Tibial nerve (tissue), 4 donors: ENCODE results near the gene ABCA5. TPM values are rescaled to one million over a fixed set of nuclear protein-coding genes. Genes with fewer than 3 reads are reported as not detected.
"Not testable (repeated sequence)": the region's sequence is repeated elsewhere in the genome, so short reads cannot be mapped to it uniquely, and the experiment has no call there.

Experiments
- DNase-seq, 2 donors: peaks; one replicate each; pipeline ENCODE4 v3.0.0-alpha.2; 2019; ENCODE audit warnings: low spot score in 2 of 2
- H3K27ac ChIP-seq, 4 donors: fragments of 200-600 bp; sonication (generic) in 3 of 4; one replicate each; pipeline ENCODE4 v1.5.1; 2017 to 2019; ENCODE audit warnings: mild to moderate bottlenecking in 1 of 4
- H3K27me3 ChIP-seq, 2 donors: fragments of 200-600 bp; sonication (generic) in 1 of 2; one replicate each; pipeline versions ENCODE4 v1.5.1 to v1.6.0; 2017 to 2019
- H3K36me3 ChIP-seq, 3 donors: fragments of 200-600 bp; sonication (generic); one replicate each; pipeline ENCODE4 v1.5.1; 2018 to 2019
- H3K4me1 ChIP-seq, 4 donors: fragments of 200-600 bp; sonication (generic) in 3 of 4; one replicate each; pipeline ENCODE4 v1.5.1; 2017 to 2019
- H3K4me3 ChIP-seq, 4 donors: fragments of 200-600 bp; sonication (generic) in 3 of 4; one replicate each; pipeline ENCODE4 v1.5.1; 2017 to 2019; ENCODE audit warnings: mild to moderate bottlenecking in 1 of 4, moderate library complexity in 1 of 4
- H3K9me3 ChIP-seq, 4 donors: fragments of 200-600 bp; sonication (generic) in 3 of 4; one replicate each; pipeline ENCODE4 v1.5.1; 2017 to 2019
- EP300 ChIP-seq, 2 donors: sonication (generic); formaldehyde crosslinking; IDR thresholded peaks; one replicate each; pipeline ENCODE4 v1.6.1; 2017; ENCODE audit warnings: antibody characterized with exemption in 2 of 2, mild to moderate bottlenecking in 1 of 2
- POLR2A ChIP-seq, 2 donors: fragments of 450-650 bp; IDR thresholded peaks; one replicate each; pipeline ENCODE4 v1.6.1; 2017; ENCODE audit warnings: antibody characterized with exemption in 2 of 2, mild to moderate bottlenecking in 2 of 2, moderate library complexity in 2 of 2
- WGBS, 2 donors: methylation state at CpG; one replicate each; pipeline ENCODE4 v1.1.5; 2018; 5-methylcytosine and 5-hydroxymethylcytosine counted together
- total RNA-seq, 4 donors: library from RNA; depleted of rRNA; stranded (reverse); fragments of >200 nt; gene quantifications; one replicate each; pipeline ENCODE4 v1.1.0, GENCODE V29; 2016
- TF ChIP-seq, protein P1 (sequence below), 5 experiments: fragments of 200-600 bp in 3 of 5; fragments of 450-650 bp in 2 of 5; sonication (generic) in 3 of 5; IDR thresholded peaks; one replicate each; pipeline ENCODE4 v1.5.1; 2016 to 2019; ENCODE audit warnings: antibody characterized with exemption in 5 of 5, mild to moderate bottlenecking in 3 of 5, moderate library complexity in 2 of 5

Gene ABCA5
- total RNA-seq, 4 donors from 2014 or later, result 37.5 to 79.0 (median 58.2) TPM

DNA sequence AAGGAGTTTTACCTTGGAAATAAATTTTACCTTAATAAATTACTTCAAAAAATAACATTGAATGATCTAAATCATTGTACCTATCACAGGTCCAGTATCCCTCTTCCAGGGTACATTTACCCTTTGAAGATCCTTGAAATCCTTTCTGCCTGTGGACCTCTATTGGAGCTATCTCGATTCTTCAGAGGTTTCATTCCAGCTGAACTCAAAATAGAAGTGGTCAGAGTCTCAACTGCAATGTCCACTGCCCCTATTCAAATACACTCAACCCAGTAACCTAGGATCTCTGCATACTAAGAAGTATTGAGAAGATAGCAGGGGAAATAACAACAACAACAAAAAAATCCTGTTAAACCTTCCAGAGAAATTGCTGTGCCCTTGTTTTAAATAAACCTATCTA, 9.3 kb downstream of the ABCA5 start:
- Histone ChIP-seq H3K9me3 (no peaks in the 10 kb centered on the region), H3K36me3 (peaks cover 0 to 5% (median 0%) of the 10 kb centered on the region in 3 donors), H3K4me1 (peaks cover 0 to 14% (median 0%) of the 10 kb centered on the region in 4 donors), H3K4me3 (no peak overlapping the region), H3K27me3 (no peaks in the 10 kb centered on the region), H3K27ac (no peak overlapping the region)
- TF ChIP-seq EP300 (IDR thresholded peaks at IDR 0.05), result no peak
- TF ChIP-seq POLR2A (IDR thresholded peaks at IDR 0.05), result no peak
- no peak for DNase-seq
- 90 to 94% methylated on average over 1 of the region's 1 CpG for WGBS, 2 donors

DNA sequence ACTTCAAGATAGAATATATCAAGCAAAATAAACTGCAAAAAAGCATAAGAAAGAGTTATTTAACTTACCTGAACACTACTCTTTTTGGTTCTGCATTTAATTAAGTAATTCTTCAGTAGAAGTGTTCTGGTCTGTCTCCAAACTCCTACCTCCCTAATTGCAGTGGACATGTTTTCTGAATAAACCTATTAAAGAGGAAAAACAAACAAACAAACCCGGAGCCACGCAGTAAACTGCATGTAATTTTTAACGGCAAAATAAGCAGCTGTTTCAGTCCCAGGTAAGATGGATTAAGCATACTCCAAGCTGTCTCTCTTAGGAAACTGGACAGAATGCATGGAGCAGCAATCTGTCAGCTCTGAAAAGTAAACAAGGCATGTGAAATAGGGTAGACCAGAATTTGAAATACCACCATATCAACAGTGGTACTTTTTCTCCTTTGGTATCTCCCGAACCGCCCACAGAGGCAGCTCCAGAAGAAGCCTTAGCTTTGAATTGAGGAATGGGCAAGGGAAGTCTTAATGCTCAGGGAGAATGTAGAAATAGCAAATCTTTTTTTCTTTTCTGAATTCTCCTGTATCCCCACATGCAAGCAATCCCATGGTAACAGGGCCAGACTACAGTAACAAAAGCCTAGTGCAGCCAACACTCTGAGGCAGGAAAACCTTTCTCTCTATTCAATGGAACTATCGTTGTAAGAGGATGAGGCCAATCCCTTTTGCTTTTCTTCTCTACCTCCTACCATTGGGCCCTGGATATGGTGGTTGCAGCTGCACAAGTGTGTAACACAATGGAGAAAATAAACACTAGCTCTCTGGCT, 12.5 kb downstream of the ABCA5 start:
- H3K27me3 ChIP-seq, result no peaks in the 10 kb centered on the region
- DNase-seq, result no peak
- 56 to 58% methylated on average over 6 of the region's 6 CpGs for WGBS, 2 donors
- peaks cover 0 to 6% (median 0%) of the 10 kb centered on the region in 3 donors for H3K36me3 ChIP-seq
- H3K27ac ChIP-seq, result no peak overlapping the region
- TF ChIP-seq EP300 (IDR thresholded peaks at IDR 0.05) (no peak), POLR2A (IDR thresholded peaks at IDR 0.05) (no peak)
- TF ChIP-seq, protein P1, sequence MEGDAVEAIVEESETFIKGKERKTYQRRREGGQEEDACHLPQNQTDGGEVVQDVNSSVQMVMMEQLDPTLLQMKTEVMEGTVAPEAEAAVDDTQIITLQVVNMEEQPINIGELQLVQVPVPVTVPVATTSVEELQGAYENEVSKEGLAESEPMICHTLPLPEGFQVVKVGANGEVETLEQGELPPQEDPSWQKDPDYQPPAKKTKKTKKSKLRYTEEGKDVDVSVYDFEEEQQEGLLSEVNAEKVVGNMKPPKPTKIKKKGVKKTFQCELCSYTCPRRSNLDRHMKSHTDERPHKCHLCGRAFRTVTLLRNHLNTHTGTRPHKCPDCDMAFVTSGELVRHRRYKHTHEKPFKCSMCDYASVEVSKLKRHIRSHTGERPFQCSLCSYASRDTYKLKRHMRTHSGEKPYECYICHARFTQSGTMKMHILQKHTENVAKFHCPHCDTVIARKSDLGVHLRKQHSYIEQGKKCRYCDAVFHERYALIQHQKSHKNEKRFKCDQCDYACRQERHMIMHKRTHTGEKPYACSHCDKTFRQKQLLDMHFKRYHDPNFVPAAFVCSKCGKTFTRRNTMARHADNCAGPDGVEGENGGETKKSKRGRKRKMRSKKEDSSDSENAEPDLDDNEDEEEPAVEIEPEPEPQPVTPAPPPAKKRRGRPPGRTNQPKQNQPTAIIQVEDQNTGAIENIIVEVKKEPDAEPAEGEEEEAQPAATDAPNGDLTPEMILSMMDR (IDR thresholded peaks at IDR 0.05), result no peak
- H3K4me1 ChIP-seq, result peaks cover 0 to 14% (median 0%) of the 10 kb centered on the region in 4 donors
- H3K9me3 ChIP-seq, result no peaks in the 10 kb centered on the region
- H3K4me3 ChIP-seq, result no peak overlapping the region

DNA sequence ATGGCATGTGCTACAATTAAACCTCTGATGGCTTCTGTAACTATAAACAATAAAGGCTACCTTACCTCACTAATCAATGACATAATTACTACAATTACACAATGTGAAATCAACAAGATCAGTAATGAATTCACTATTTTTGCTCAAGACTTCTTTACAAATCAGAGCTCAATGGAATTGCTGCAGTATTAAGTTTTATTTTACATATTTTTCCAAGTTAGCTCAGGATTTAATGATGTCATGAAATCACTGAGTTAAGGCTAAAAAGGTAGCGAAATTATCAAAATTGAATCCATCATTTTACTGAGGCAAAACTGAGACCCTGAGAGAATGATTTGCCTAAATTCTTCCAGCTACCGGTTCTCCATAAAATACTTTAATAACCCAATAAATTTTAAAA, 21.8 kb downstream of the ABCA5 start:
- H3K9me3 ChIP-seq, result no peaks in the 10 kb centered on the region
- no peaks in the 10 kb centered on the region for H3K4me1 ChIP-seq
- WGBS, 2 donors, result 95% methylated on average over 2 of the region's 2 CpGs

DNA sequence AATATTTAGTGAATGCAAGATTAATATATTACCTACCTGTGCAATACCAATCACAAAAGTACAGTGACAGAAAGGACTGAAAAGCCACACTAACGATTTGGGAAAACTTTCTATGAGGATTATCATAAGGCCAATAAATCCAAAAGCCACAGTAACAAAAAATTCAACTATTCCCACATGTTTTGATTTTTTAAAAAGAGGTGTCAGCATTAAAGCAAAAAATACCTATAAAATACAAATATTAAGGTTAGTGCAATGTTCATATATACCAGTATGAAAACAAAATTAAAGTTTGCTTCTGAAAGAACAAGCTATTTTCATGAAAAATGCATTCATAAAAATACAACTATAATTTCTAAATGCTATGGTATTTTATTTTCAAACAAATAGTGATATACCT, 24.3 kb downstream of the ABCA5 start:
- peaks cover 0 to 32% (median 0%) of the 10 kb centered on the region in 3 donors for H3K36me3 ChIP-seq
- H3K4me1 ChIP-seq, result no peaks in the 10 kb centered on the region
- TF ChIP-seq POLR2A (IDR thresholded peaks at IDR 0.05), result no peak
- TF ChIP-seq, protein P1 (IDR thresholded peaks at IDR 0.05), result no peak
- no peak for TF ChIP-seq EP300 (IDR thresholded peaks at IDR 0.05)
- no peak for DNase-seq
- no peaks in the 10 kb centered on the region for H3K27me3 ChIP-seq
- H3K27ac ChIP-seq, result no peak overlapping the region
- H3K4me3 ChIP-seq, result no peak overlapping the region
- 88 to 90% methylated on average over 1 of the region's 1 CpG for WGBS, 2 donors
- H3K9me3 ChIP-seq, result no peaks in the 10 kb centered on the region

More for the DNA sequence above, 21.8 kb downstream of the ABCA5 start:
- Histone ChIP-seq H3K36me3 (peaks cover 0 to 19% (median 0%) of the 10 kb centered on the region in 3 donors), H3K4me3 (no peak overlapping the region), H3K27ac (no peak overlapping the region), H3K27me3 (no peaks in the 10 kb centered on the region)
- DNase-seq, result no peak
- TF ChIP-seq, protein P1 (IDR thresholded peaks at IDR 0.05), result no peak
- TF ChIP-seq POLR2A (IDR thresholded peaks at IDR 0.05), result no peak
- TF ChIP-seq EP300 (IDR thresholded peaks at IDR 0.05), result no peak

DNA sequence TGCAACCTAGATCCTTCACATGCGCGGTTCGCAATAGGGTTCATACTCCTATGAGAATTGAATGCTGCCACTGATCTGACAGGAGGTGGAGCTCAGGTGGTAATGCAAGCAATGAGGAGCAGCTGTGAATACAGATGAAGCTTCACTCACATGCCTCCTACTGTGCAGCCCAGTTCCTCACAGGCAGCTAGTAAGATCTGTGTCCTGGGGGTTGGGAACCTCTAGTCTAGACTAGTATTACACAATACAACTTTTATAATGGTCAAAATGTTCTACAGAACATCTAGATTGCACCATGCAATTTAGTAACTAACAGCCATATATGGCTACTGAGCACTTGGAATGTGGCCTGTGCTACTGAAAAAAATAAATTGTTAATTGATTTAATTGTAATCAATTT, 26.7 kb downstream of the ABCA5 start:
- DNase-seq, result no peak
- 95 to 100% methylated on average over 3 of the region's 3 CpGs for WGBS, 2 donors
- Histone ChIP-seq H3K9me3 (no peaks in the 10 kb centered on the region), H3K4me1 (no peaks in the 10 kb centered on the region), H3K36me3 (peaks cover 0 to 36% (median 0%) of the 10 kb centered on the region in 3 donors), H3K27ac (no peak overlapping the region), H3K27me3 (no peaks in the 10 kb centered on the region), H3K4me3 (no peak overlapping the region)
- TF ChIP-seq, protein P1 (IDR thresholded peaks at IDR 0.05), result no peak
- TF ChIP-seq POLR2A (IDR thresholded peaks at IDR 0.05) (no peak), EP300 (IDR thresholded peaks at IDR 0.05) (no peak)

DNA sequence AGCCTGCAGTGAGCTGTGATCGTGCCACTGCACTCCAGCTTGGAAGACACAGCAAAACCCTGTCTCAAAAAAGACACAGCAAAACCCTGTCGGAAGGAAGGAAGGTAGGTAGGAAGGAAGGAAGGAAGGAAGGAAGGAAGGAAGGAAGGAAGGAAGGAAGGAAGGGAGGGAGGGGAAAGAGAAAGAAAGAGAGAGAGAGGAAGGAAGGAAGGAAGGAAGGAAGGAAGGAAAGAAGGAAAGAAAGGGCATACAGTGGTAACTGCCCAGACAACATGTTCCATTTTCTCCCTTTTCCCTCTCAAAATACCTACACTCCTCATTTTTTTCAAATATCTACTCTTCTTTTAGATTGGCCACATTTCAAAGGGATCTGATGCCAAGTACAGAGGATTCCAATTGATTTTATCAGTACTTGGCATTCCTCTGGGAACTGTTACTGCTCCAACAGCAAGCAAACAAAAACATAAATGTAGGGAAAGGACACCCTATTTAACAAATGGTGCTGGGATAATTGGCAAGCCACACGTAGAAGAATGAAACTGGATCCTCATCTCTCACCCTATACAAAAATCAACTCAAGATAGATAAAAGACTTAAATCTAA, 28.7 kb downstream of the ABCA5 start:
- H3K36me3 ChIP-seq, result peaks cover 0 to 47% (median 8%) of the 10 kb centered on the region in 3 donors
- H3K27ac ChIP-seq, H3K9me3 ChIP-seq, H3K4me1 ChIP-seq, H3K27me3 ChIP-seq, H3K4me3 ChIP-seq, DNase-seq: not testable (repeated sequence)
- 80 to 83% methylated on average over 3 of the region's 3 CpGs for WGBS, 2 donors
